Brain microvascular endothelial cell (primary cell): ENCODE measurements around the gene NFIX.
A peak's percentile ranks its signal among the peaks of the same experiment; 100 is the strongest.

ENCODE experiments used
- DNase-seq: peaks from one replicate; pipeline ENCODE4 v3.0.0-alpha.2; 2020
- H3K27ac ChIP-seq: fragments of 250-450 bp; sonication (Bioruptor Pico); 2 replicates; pipeline ENCODE4 v1.5.1; 2020; ENCODE audit warnings: mild to moderate bottlenecking, moderate library complexity
- H3K27me3 ChIP-seq: fragments of 250-450 bp; sonication (Bioruptor Pico); replicated peaks from 2 replicates; pipeline ENCODE4 v1.5.1; 2020; ENCODE audit warnings: mild to moderate bottlenecking
- H3K36me3 ChIP-seq: fragments of 250-450 bp; sonication (Bioruptor Pico); replicated peaks from 2 replicates; pipeline ENCODE4 v1.5.1; 2020; ENCODE audit warnings: mild to moderate bottlenecking
- H3K4me3 ChIP-seq: 2 replicates; pipeline ENCODE4 v1.5.1; 2011; ENCODE audit warnings: low read depth, mild to moderate bottlenecking, control low read depth, low read length, moderate library complexity
- CTCF ChIP-seq: IDR thresholded peaks from 2 replicates; pipeline ENCODE4 v1.5.1; 2011; ENCODE audit warnings: low read depth, mild to moderate bottlenecking, moderate library complexity, low read length, control low read depth, inconsistent platforms; ENCODE audit errors: missing control alignments
- in situ Hi-C: cut with HindIII; loops from 2 replicates; pipeline ENCODE4 v1.10.0; 2017; ENCODE audit warnings: low sequenced_read_pairs, low pct_ligation_motif_present

NFIX gene

GRCh38 chr19:13099073-13099999 lies 104.1 kb downstream of the NFIX start:
- no peak overlapping the region for H3K27ac ChIP-seq
- in situ Hi-C loops = no loop called here
- DNase-seq = no peak
- H3K36me3 ChIP-seq = no peaks in the 10 kb centered on the region
- no peak for TF ChIP-seq CTCF
- H3K4me3 ChIP-seq = no peak overlapping the region
- H3K27me3 ChIP-seq = no peaks in the 10 kb centered on the region

GRCh38 chr19:13100031-13100588 lies 104.8 kb downstream of the NFIX start:
- TF ChIP-seq CTCF = no peak
- in situ Hi-C loops = no loop called here
- Histone ChIP-seq H3K27me3 (no peaks in the 10 kb centered on the region), H3K36me3 (peaks cover 4% of the 10 kb centered on the region), H3K4me3 (no peak overlapping the region), H3K27ac (no peak overlapping the region)
- no peak for DNase-seq

- Histone ChIP-seq H3K27ac (no peak overlapping the region), H3K4me3 (no peak overlapping the region), H3K27me3 (no peaks in the 10 kb centered on the region), H3K36me3 (peaks cover 4% of the 10 kb centered on the region)
- in situ Hi-C loops = no loop called here
- no peak for DNase-seq
- TF ChIP-seq CTCF = peak; percentile 55
These were observed 105.7 kb downstream of the NFIX start for GRCh38 chr19:13100841-13101589.

GRCh38 chr19:13101590-13102415 lies 106.5 kb downstream of the NFIX start:
- in situ Hi-C loops = no loop called here
- no peak for DNase-seq
- Histone ChIP-seq H3K36me3 (peaks cover 4% of the 10 kb centered on the region), H3K27ac (no peak overlapping the region), H3K27me3 (no peaks in the 10 kb centered on the region), H3K4me3 (no peak overlapping the region)
- TF ChIP-seq CTCF = no peak

- Histone ChIP-seq H3K27me3 (no peaks in the 10 kb centered on the region), H3K4me3 (peak overlapping the region; percentile 34), H3K36me3 (peaks cover 8% of the 10 kb centered on the region), H3K27ac (no peak overlapping the region)
- in situ Hi-C loops = no loop called here
- TF ChIP-seq CTCF = no peak
- no peak for DNase-seq
These were observed 107.1 kb downstream of the NFIX start for GRCh38 chr19:13102416-13102665.
